Adipocyte (in vitro differentiated cells): ENCODE data around the gene MYBPC2.
A peak's percentile ranks its signal among the peaks of the same experiment; 100 is the strongest.

Experiments used
- DNase-seq: peaks from one replicate; pipeline ENCODE4 v3.0.0-alpha.2; 2015; ENCODE audit warnings: low read depth
- H3K27me3 ChIP-seq: replicated peaks from 2 replicates; pipeline ENCODE4 v1.7.0; 2013; ENCODE audit warnings: mild to moderate bottlenecking, low read length, moderate library complexity; ENCODE audit not compliant: control insufficient read depth, insufficient read depth
- H3K36me3 ChIP-seq: 2 replicates; pipeline ENCODE4 v1.7.0; 2013; ENCODE audit warnings: low read length, mild to moderate bottlenecking, moderate library complexity; ENCODE audit not compliant: control insufficient read depth, insufficient read depth, severe bottlenecking
- H3K4me1 ChIP-seq: 2 replicates; pipeline ENCODE4 v1.7.0; 2013; ENCODE audit warnings: mild to moderate bottlenecking, low read length, moderate library complexity; ENCODE audit not compliant: control insufficient read depth, insufficient read depth
- H3K4me3 ChIP-seq: 2 replicates; pipeline ENCODE4 v1.7.0; 2013; ENCODE audit warnings: mild to moderate bottlenecking, low read length, moderate library complexity
- H3K9ac ChIP-seq: 2 replicates; pipeline ENCODE4 v1.7.0; 2013; ENCODE audit warnings: mild to moderate bottlenecking, low read length, moderate library complexity
- H3K9me3 ChIP-seq: 2 replicates; pipeline ENCODE4 v1.7.0; 2013; ENCODE audit warnings: mild to moderate bottlenecking, low read length, moderate library complexity; ENCODE audit not compliant: control insufficient read depth

Gene MYBPC2

GRCh38 chr19:50478901-50479715, 46.4 kb downstream of the MYBPC2 start:
- H3K9me3 ChIP-seq, result no peaks in the 10 kb centered on the region
- H3K36me3 ChIP-seq, result peaks cover 31% of the 10 kb centered on the region
- peaks cover 9% of the 10 kb centered on the region for H3K4me1 ChIP-seq
- H3K4me3 ChIP-seq, result no peak overlapping the region
- no peak overlapping the region for H3K9ac ChIP-seq
- H3K27me3 ChIP-seq, result no peaks in the 10 kb centered on the region
- peak; percentile 53 for DNase-seq

- peaks cover 31% of the 10 kb centered on the region for H3K36me3 ChIP-seq
- H3K9ac ChIP-seq, result no peak overlapping the region
- H3K4me3 ChIP-seq, result no peak overlapping the region
- H3K4me1 ChIP-seq, result peaks cover 9% of the 10 kb centered on the region
- DNase-seq, result no peak
- no peaks in the 10 kb centered on the region for H3K9me3 ChIP-seq
- H3K27me3 ChIP-seq, result no peaks in the 10 kb centered on the region
These were observed 47.1 kb downstream of the MYBPC2 start for GRCh38 chr19:50479761-50480251.

- Histone ChIP-seq H3K36me3 (peaks cover 31% of the 10 kb centered on the region), H3K9me3 (no peaks in the 10 kb centered on the region), H3K9ac (no peak overlapping the region), H3K27me3 (no peaks in the 10 kb centered on the region), H3K4me3 (no peak overlapping the region), H3K4me1 (peaks cover 9% of the 10 kb centered on the region)
- DNase-seq, result no peak
These were observed 47.8 kb downstream of the MYBPC2 start for GRCh38 chr19:50480281-50481111.

- Histone ChIP-seq H3K9me3 (peaks cover 2% of the 10 kb centered on the region), H3K27me3 (no peaks in the 10 kb centered on the region), H3K9ac (no peak overlapping the region), H3K4me3 (no peak overlapping the region), H3K4me1 (peaks cover 9% of the 10 kb centered on the region), H3K36me3 (peaks cover 31% of the 10 kb centered on the region)
- DNase-seq, result no peak
These were observed 48.9 kb downstream of the MYBPC2 start for GRCh38 chr19:50481351-50482149.

GRCh38 chr19:50482271-50482855, 49.7 kb downstream of the MYBPC2 start:
- Histone ChIP-seq H3K27me3 (peaks cover 5% of the 10 kb centered on the region), H3K9ac (no peak overlapping the region), H3K36me3 (peaks cover 31% of the 10 kb centered on the region), H3K4me1 (peaks cover 3% of the 10 kb centered on the region), H3K4me3 (no peak overlapping the region), H3K9me3 (peaks cover 5% of the 10 kb centered on the region)
- DNase-seq, result no peak

GRCh38 chr19:50482916-50483315, 50.2 kb downstream of the MYBPC2 start:
- H3K27me3 ChIP-seq, result peaks cover 9% of the 10 kb centered on the region
- no peak for DNase-seq

GRCh38 chr19:50485284-50485955, 52.7 kb downstream of the MYBPC2 start:
- Histone ChIP-seq H3K27me3 (peaks cover 24% of the 10 kb centered on the region), H3K36me3 (peaks cover 19% of the 10 kb centered on the region), H3K4me1 (no peaks in the 10 kb centered on the region), H3K9me3 (peaks cover 6% of the 10 kb centered on the region), H3K4me3 (no peak overlapping the region), H3K9ac (no peak overlapping the region)
- DNase-seq, result no peak

More at GRCh38 chr19:50482916-50483315, 50.2 kb downstream of the MYBPC2 start:
- Histone ChIP-seq H3K4me3 (no peak overlapping the region), H3K9me3 (peaks cover 5% of the 10 kb centered on the region), H3K9ac (no peak overlapping the region), H3K4me1 (no peaks in the 10 kb centered on the region), H3K36me3 (peaks cover 31% of the 10 kb centered on the region)

- peaks cover 9% of the 10 kb centered on the region for H3K36me3 ChIP-seq
- H3K27me3 ChIP-seq, result peaks cover 36% of the 10 kb centered on the region
- no peak for DNase-seq
- no peak overlapping the region for H3K9ac ChIP-seq
- no peak overlapping the region for H3K4me3 ChIP-seq
- peaks cover 12% of the 10 kb centered on the region for H3K9me3 ChIP-seq
- no peaks in the 10 kb centered on the region for H3K4me1 ChIP-seq
These were observed 54.3 kb downstream of the MYBPC2 start for GRCh38 chr19:50486823-50487515.

GRCh38 chr19:50488389-50489194, 55.9 kb downstream of the MYBPC2 start:
- H3K9ac ChIP-seq, result no peak overlapping the region
- no peak overlapping the region for H3K4me3 ChIP-seq
- peaks cover under 1% of the 10 kb centered on the region for H3K36me3 ChIP-seq
- H3K4me1 ChIP-seq, result no peaks in the 10 kb centered on the region
- no peak for DNase-seq
- peaks cover 12% of the 10 kb centered on the region for H3K9me3 ChIP-seq
- H3K27me3 ChIP-seq, result peaks cover 51% of the 10 kb centered on the region
